GM19035 (cell line): ENCODE results near the gene NRF1.

Experiments used
- ATAC-seq: cut with Tn5 transposase; IDR thresholded peaks from one replicate; pipeline ENCODE4 v1.9.1; 2021; ENCODE audit not compliant: unreplicated experiment

Gene NRF1

GRCh38 chr7:129799350-129799955 is 187.9 kb downstream of the NRF1 start:
- ATAC-seq, result no peak

GRCh38 chr7:129800901-129801300 is 189.4 kb downstream of the NRF1 start:
- no peak for ATAC-seq

- no peak for ATAC-seq
Measured at GRCh38 chr7:129801882-129802281, 190.4 kb downstream of the NRF1 start.

- no peak for ATAC-seq
Measured at GRCh38 chr7:129803546-129804081, 192.1 kb downstream of the NRF1 start.

- ATAC-seq, result no peak
Measured at GRCh38 chr7:129804111-129804889, 192.8 kb downstream of the NRF1 start.

- ATAC-seq, result no peak
Measured at GRCh38 chr7:129804890-129805719, 193.6 kb downstream of the NRF1 start.
